HG03354 (cell line): ENCODE measurements around the gene IFIT3.
"Not testable (repeated sequence)": the region's sequence is repeated elsewhere in the genome, so short reads cannot be mapped to it uniquely, and the experiment has no call there.

ENCODE experiments used
- ATAC-seq: cut with Tn5 transposase; IDR thresholded peaks from one replicate; pipeline ENCODE4 v1.9.1; 2021; ENCODE audit warnings: mild to moderate bottlenecking; ENCODE audit not compliant: unreplicated experiment, poor library complexity, severe bottlenecking

The IFIT3 gene

GRCh38 chr10:89330537-89331212 lies 2.9 kb downstream of the IFIT3 start:
- ATAC-seq, result no peak

GRCh38 chr10:89331487-89332122 lies 3.8 kb downstream of the IFIT3 start:
- not testable (repeated sequence) for ATAC-seq

- peak; percentile 52 for ATAC-seq
These were observed 4.4 kb downstream of the IFIT3 start for GRCh38 chr10:89332123-89332633.

GRCh38 chr10:89335226-89335625 lies 7.4 kb downstream of the IFIT3 start:
- ATAC-seq, result no peak

- ATAC-seq, result no peak
These were observed 8.4 kb downstream of the IFIT3 start for GRCh38 chr10:89336241-89336640.

GRCh38 chr10:89337484-89337883 lies 9.7 kb downstream of the IFIT3 start:
- ATAC-seq, result no peak

GRCh38 chr10:89338713-89339112 lies 10.9 kb downstream of the IFIT3 start:
- no peak for ATAC-seq

GRCh38 chr10:89339875-89340274 lies 12.1 kb downstream of the IFIT3 start:
- no peak for ATAC-seq

GRCh38 chr10:89341649-89342048 lies 13.9 kb downstream of the IFIT3 start:
- no peak for ATAC-seq

GRCh38 chr10:89342206-89342958 lies 14.6 kb downstream of the IFIT3 start:
- no peak for ATAC-seq

GRCh38 chr10:89343089-89343767 lies 15.4 kb downstream of the IFIT3 start:
- no peak for ATAC-seq

- ATAC-seq, result no peak
These were observed 16.4 kb downstream of the IFIT3 start for GRCh38 chr10:89344156-89344555.

GRCh38 chr10:89345367-89346000 lies 17.7 kb downstream of the IFIT3 start:
- no peak for ATAC-seq

- no peak for ATAC-seq
These were observed 18.8 kb downstream of the IFIT3 start for GRCh38 chr10:89346405-89347254.

GRCh38 chr10:89347701-89348457 lies 20.1 kb downstream of the IFIT3 start:
- ATAC-seq, result no peak

- ATAC-seq, result no peak
These were observed 20.7 kb downstream of the IFIT3 start for GRCh38 chr10:89348481-89348880.

GRCh38 chr10:89348975-89349374 lies 21.2 kb downstream of the IFIT3 start:
- no peak for ATAC-seq

- ATAC-seq, result peak; percentile 38
These were observed 23.0 kb downstream of the IFIT3 start for GRCh38 chr10:89350631-89351315.
